Measurements from ENCODE around the gene THAP11.
"Not testable (repeated sequence)": the region's sequence is repeated elsewhere in the genome, so short reads cannot be mapped to it uniquely, and the experiment has no call there.

DNA sequence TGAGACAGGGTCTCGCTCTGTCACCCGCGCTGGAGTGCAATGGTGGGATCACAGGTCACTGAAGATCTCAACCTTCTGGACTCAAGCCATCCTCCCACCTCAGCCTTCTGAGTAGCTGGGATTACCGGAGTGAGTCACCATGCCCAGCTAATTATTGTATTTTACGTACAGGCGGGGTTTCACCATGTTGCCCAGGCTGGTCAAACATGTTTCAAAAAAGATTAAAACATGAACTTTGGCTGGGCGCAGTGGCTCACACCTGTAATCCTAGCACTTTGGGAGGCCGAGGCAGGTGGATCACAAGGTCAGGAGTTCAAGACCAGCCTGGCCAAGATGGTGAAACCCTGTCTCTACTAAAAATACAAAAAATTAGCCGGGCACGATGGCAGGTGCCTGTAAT, 4.9 kb upstream of the THAP11 start:
- TF ChIP-seq, protein P1, sequence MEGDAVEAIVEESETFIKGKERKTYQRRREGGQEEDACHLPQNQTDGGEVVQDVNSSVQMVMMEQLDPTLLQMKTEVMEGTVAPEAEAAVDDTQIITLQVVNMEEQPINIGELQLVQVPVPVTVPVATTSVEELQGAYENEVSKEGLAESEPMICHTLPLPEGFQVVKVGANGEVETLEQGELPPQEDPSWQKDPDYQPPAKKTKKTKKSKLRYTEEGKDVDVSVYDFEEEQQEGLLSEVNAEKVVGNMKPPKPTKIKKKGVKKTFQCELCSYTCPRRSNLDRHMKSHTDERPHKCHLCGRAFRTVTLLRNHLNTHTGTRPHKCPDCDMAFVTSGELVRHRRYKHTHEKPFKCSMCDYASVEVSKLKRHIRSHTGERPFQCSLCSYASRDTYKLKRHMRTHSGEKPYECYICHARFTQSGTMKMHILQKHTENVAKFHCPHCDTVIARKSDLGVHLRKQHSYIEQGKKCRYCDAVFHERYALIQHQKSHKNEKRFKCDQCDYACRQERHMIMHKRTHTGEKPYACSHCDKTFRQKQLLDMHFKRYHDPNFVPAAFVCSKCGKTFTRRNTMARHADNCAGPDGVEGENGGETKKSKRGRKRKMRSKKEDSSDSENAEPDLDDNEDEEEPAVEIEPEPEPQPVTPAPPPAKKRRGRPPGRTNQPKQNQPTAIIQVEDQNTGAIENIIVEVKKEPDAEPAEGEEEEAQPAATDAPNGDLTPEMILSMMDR (conservative IDR thresholded peaks at IDR 0.05; ENCODE audit: low read depth, low read length): not testable (repeated sequence)
- not testable (repeated sequence) for TF ChIP-seq MAFK, SMC3 (IDR thresholded peaks at IDR 0.05; ENCODE audit: low read depth, low read length)
